NCI-H1694 treated with DMSO at 0.1 percent for 48 hours (cell line): ENCODE data around the gene CISH.

Experiments used
- DNase-seq: peaks from one replicate; lab custom pipeline; 2025; lab: John Stamatoyannopoulos, UW

CISH gene

GRCh38 chr3:50612970-50613846, 1.6 kb upstream of the CISH start:
- DNase-seq, result no peak

GRCh38 chr3:50612234-50612882, 784 bp upstream of the CISH start:
- no peak for DNase-seq

DNA sequence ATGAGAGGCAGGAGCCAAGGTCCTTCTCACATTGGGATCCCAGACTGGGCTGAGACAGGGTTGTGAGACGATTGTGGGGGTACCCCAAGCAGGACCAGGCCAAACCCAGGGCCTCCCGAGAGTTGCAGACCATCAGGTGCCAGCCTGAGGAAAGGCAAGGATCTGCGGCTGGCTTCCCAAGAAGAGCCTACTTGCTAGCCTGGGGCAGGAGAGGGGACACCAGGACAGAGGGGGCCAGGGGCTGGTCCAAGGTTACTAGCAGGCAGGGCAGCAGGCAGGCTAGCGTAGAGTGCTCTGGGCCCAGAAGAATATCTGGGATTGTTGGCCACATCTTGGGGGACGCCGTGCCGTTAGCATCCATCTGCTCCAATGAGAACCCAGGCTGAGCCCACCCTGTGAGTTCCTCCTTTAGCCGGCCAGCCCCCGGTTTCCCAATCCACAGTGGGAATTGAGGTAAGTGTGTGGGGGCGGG, 546 bp downstream of the CISH start:
- DNase-seq, result no peak

GRCh38 chr3:50610181-50610971, 1.2 kb downstream of the CISH start:
- no peak for DNase-seq

DNA sequence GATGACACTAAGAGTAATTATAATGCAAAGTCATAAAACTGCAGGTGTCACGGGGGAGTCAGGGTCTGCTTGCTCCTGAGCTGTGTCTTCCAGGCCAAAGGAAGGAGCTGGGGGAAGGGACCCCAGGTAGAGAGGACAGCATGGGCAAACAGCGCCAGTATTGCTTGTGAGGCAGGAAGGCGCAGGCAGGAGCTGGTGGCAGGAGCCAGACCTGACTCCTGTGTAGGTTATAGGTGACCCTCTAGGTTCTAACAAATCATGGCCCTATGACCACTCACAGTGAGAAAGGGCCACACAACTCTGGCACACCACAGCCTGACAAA, 1.9 kb downstream of the CISH start:
- no peak for DNase-seq

- no peak for DNase-seq
Observed at GRCh38 chr3:50609071-50609762, 2.4 kb downstream of the CISH start.

- DNase-seq, result no peak
Observed at GRCh38 chr3:50608278-50608677, 3.3 kb downstream of the CISH start.

GRCh38 chr3:50607271-50608091, 4.1 kb downstream of the CISH start:
- no peak for DNase-seq

GRCh38 chr3:50606596-50606995, 5.0 kb downstream of the CISH start:
- DNase-seq, result no peak

GRCh38 chr3:50605901-50606326, 5.7 kb downstream of the CISH start:
- DNase-seq, result no peak

GRCh38 chr3:50604628-50605588, 6.7 kb downstream of the CISH start:
- DNase-seq, result no peak

GRCh38 chr3:50604110-50604621, 7.4 kb downstream of the CISH start:
- no peak for DNase-seq

GRCh38 chr3:50603261-50604109, 8.1 kb downstream of the CISH start:
- DNase-seq, result no peak

- DNase-seq, result no peak
Observed at GRCh38 chr3:50602595-50603191, 8.9 kb downstream of the CISH start.

GRCh38 chr3:50600841-50601591, 10.6 kb downstream of the CISH start:
- peak; percentile 76 for DNase-seq

GRCh38 chr3:50600141-50600753, 11.3 kb downstream of the CISH start:
- no peak for DNase-seq

DNA sequence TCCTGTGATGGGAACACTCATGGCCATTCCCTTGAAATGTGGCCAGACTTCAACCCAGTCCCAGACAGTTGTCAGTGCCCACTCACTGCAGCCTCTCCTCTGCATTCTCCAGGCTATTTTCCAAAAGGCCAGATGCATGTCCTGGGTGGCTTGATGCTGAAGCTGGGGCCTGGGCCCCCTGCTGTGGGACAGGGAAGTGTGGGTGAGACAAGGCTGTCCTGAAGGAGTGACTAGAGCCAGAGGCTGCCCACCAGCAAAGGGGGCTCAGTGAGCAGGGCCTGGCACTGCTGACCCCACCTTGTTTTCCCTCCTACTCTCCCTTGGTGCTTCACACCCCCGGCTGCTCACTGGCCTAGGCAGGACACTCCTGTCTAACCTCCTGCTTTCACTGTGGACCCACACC, 11.9 kb downstream of the CISH start:
- DNase-seq, result no peak
